Nephron (organoid): ENCODE data around the gene P2RY8.

Source experiments
- H3K27ac Mint-ChIP-seq, 3 experiments: 2 replicates each; pipeline ENCODE4 v1.8.0; 2020; ENCODE audit warnings: mixed read lengths in 3 of 3, mild to moderate bottlenecking in 2 of 3, moderate library complexity in 1 of 3
- H3K27me3 Mint-ChIP-seq: 2 replicates; pipeline ENCODE4 v1.8.0; 2021; ENCODE audit warnings: low read depth, mild to moderate bottlenecking, moderate library complexity, mixed read lengths
- H3K36me3 Mint-ChIP-seq: 2 replicates; pipeline ENCODE4 v1.8.0; 2020; ENCODE audit warnings: low read depth, mixed read lengths
- H3K4me1 Mint-ChIP-seq: 2 replicates; pipeline ENCODE4 v1.8.0; 2020; ENCODE audit warnings: mixed read lengths
- H3K4me3 Mint-ChIP-seq, 3 experiments: 2 replicates each; pipeline ENCODE4 v1.8.0; 2020; ENCODE audit warnings: mild to moderate bottlenecking in 3 of 3, mixed read lengths in 3 of 3, moderate library complexity in 2 of 3
- H3K9me3 Mint-ChIP-seq: 2 replicates; pipeline ENCODE4 v1.8.0; 2020; ENCODE audit warnings: mixed read lengths
- TF ChIP-seq, protein P1 (sequence below), 3 experiments: fragments of 200-600 bp; sonication (generic); IDR thresholded peaks; one replicate each; pipeline ENCODE4 v1.5.0; 2021; ENCODE audit warnings: antibody characterized with exemption in 3 of 3; ENCODE audit not compliant: unreplicated experiment in 3 of 3

Gene P2RY8

GRCh38 chrX:1516596-1517104 is 20.3 kb downstream of the P2RY8 start:
- H3K9me3 Mint-ChIP-seq: peaks cover 34% of the 10 kb centered on the region
- peaks cover 6% of the 10 kb centered on the region for H3K27me3 Mint-ChIP-seq
- TF ChIP-seq, protein P1, sequence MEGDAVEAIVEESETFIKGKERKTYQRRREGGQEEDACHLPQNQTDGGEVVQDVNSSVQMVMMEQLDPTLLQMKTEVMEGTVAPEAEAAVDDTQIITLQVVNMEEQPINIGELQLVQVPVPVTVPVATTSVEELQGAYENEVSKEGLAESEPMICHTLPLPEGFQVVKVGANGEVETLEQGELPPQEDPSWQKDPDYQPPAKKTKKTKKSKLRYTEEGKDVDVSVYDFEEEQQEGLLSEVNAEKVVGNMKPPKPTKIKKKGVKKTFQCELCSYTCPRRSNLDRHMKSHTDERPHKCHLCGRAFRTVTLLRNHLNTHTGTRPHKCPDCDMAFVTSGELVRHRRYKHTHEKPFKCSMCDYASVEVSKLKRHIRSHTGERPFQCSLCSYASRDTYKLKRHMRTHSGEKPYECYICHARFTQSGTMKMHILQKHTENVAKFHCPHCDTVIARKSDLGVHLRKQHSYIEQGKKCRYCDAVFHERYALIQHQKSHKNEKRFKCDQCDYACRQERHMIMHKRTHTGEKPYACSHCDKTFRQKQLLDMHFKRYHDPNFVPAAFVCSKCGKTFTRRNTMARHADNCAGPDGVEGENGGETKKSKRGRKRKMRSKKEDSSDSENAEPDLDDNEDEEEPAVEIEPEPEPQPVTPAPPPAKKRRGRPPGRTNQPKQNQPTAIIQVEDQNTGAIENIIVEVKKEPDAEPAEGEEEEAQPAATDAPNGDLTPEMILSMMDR (IDR thresholded peaks at IDR 0.05; ENCODE audit: unreplicated experiment in 3 of 3): no peak
- no peak overlapping the region for H3K4me3 Mint-ChIP-seq
- no peaks in the 10 kb centered on the region for H3K36me3 Mint-ChIP-seq
- H3K4me1 Mint-ChIP-seq: no peaks in the 10 kb centered on the region
- no peak overlapping the region for H3K27ac Mint-ChIP-seq

DNA sequence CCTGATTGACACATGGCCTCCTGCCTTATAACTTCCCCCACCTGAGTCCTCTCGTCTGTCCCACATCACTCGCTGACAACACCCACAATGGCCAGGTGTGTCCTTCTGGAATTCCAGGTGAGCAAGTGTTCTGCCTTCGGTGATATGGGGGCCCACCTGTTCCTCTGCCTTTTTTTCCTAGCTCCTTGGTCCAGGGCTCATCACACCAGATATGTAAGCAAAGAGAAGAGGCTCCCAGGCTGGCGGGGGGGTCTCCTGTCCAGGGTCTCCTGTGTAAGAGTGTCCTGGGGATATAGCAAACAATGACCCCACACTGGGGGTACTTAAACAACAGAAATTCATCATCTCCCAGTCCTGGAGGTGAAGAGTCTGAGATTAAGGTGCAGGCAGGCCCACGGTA is 25.2 kb downstream of the P2RY8 start:
- Mint-ChIP-seq H3K27me3 (peaks cover 6% of the 10 kb centered on the region), H3K9me3 (peaks cover 15% of the 10 kb centered on the region), H3K36me3 (no peaks in the 10 kb centered on the region), H3K27ac (no peak overlapping the region), H3K4me1 (no peaks in the 10 kb centered on the region), H3K4me3 (no peak overlapping the region)
- TF ChIP-seq, protein P1 (IDR thresholded peaks at IDR 0.05; ENCODE audit: unreplicated experiment in 3 of 3): no peak

DNA sequence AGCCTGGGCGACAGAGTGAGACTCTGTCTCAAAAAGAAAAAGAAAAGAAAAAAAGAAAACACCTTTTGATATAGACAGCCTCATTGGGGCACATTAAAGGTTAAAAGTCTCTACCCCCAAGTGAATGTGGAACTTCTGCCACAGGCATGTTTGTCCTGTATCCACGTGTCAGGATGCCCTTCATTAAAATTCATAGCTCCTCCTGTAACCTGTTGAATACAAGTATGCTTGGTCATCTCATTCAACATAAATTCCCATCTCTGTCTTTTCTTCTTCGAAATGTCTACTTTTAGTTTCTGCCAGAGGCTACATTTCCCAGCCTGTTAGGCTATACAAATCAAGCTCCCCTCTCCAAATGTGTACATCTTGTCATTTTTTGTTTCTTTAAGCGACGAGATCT is 25.8 kb downstream of the P2RY8 start:
- no peak overlapping the region for H3K4me3 Mint-ChIP-seq
- H3K36me3 Mint-ChIP-seq: no peaks in the 10 kb centered on the region
- H3K27me3 Mint-ChIP-seq: peaks cover 6% of the 10 kb centered on the region
- TF ChIP-seq, protein P1 (IDR thresholded peaks at IDR 0.05; ENCODE audit: unreplicated experiment in 3 of 3): no peak
- no peak overlapping the region for H3K27ac Mint-ChIP-seq
- no peaks in the 10 kb centered on the region for H3K4me1 Mint-ChIP-seq
- H3K9me3 Mint-ChIP-seq: peaks cover 14% of the 10 kb centered on the region

GRCh38 chrX:1507511-1508463 is 29.2 kb downstream of the P2RY8 start:
- H3K36me3 Mint-ChIP-seq: no peaks in the 10 kb centered on the region

GRCh38 chrX:1506916-1507315 is 30.1 kb downstream of the P2RY8 start:
- no peaks in the 10 kb centered on the region for H3K27me3 Mint-ChIP-seq
- peaks cover 8% of the 10 kb centered on the region for H3K9me3 Mint-ChIP-seq
- TF ChIP-seq, protein P1 (IDR thresholded peaks at IDR 0.05; ENCODE audit: unreplicated experiment in 3 of 3): no peak
- no peaks in the 10 kb centered on the region for H3K36me3 Mint-ChIP-seq
- no peak overlapping the region for H3K27ac Mint-ChIP-seq
- no peak overlapping the region for H3K4me3 Mint-ChIP-seq
- H3K4me1 Mint-ChIP-seq: no peaks in the 10 kb centered on the region

More at GRCh38 chrX:1507511-1508463, 29.2 kb downstream of the P2RY8 start:
- Mint-ChIP-seq H3K9me3 (peaks cover 8% of the 10 kb centered on the region), H3K27ac (no peak overlapping the region), H3K4me3 (no peak overlapping the region), H3K4me1 (no peaks in the 10 kb centered on the region), H3K27me3 (no peaks in the 10 kb centered on the region)
- TF ChIP-seq, protein P1 (IDR thresholded peaks at IDR 0.05; ENCODE audit: unreplicated experiment in 3 of 3): no peak
